ENCODE results near the gene GOLGA6A. TPM values are rescaled to one million over a fixed set of nuclear protein-coding genes. Genes with fewer than 3 reads are reported as not detected.

The GOLGA6A gene
- total and polyA plus RNA-seq, 4 donors, result 0.03 to 0.14 TPM; not detected in 2

GRCh38 chr15:74043425-74044266 is 38.7 kb downstream of the GOLGA6A start:
- peaks cover 0 to 21% (median 3%) of the 10 kb centered on the region in 4 donors for H3K36me3 ChIP-seq (ENCODE audit: control insufficient read depth in 4 of 4, insufficient read depth in 4 of 4, low read length in 4 of 4)
- no peak for DNase-seq
- H3K9ac ChIP-seq (ENCODE audit: insufficient read depth in 1 of 2, low read length in 2 of 2), result no peak overlapping the region
- WGBS, 2 donors, result 69 to 98% methylated on average over 7 of the region's 7 CpGs
- H3K9me3 ChIP-seq (ENCODE audit: control insufficient read depth in 4 of 4, insufficient read depth in 3 of 4, low read length in 3 of 4), result no peaks in the 10 kb centered on the region
- no peaks in the 10 kb centered on the region for H3K27me3 ChIP-seq (ENCODE audit: control insufficient read depth in 3 of 3, insufficient read depth in 3 of 3, low read length in 2 of 3)
- no peak overlapping the region for H3K4me3 ChIP-seq
- TF ChIP-seq, protein P1, sequence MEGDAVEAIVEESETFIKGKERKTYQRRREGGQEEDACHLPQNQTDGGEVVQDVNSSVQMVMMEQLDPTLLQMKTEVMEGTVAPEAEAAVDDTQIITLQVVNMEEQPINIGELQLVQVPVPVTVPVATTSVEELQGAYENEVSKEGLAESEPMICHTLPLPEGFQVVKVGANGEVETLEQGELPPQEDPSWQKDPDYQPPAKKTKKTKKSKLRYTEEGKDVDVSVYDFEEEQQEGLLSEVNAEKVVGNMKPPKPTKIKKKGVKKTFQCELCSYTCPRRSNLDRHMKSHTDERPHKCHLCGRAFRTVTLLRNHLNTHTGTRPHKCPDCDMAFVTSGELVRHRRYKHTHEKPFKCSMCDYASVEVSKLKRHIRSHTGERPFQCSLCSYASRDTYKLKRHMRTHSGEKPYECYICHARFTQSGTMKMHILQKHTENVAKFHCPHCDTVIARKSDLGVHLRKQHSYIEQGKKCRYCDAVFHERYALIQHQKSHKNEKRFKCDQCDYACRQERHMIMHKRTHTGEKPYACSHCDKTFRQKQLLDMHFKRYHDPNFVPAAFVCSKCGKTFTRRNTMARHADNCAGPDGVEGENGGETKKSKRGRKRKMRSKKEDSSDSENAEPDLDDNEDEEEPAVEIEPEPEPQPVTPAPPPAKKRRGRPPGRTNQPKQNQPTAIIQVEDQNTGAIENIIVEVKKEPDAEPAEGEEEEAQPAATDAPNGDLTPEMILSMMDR (IDR thresholded peaks at IDR 0.05; ENCODE audit: control extremely low read depth, extremely low read depth), result no peak
- no peak for ATAC-seq (ENCODE audit: insufficient read depth, low FRiP score)
- H3K4me1 ChIP-seq (ENCODE audit: control insufficient read depth in 5 of 5, insufficient read depth in 5 of 5, low read length in 5 of 5), result peaks cover 0 to 33% (median 11%) of the 10 kb centered on the region in 5 donors
- peak overlapping the region; percentile 29 to 62 for H3K27ac ChIP-seq (ENCODE audit: low read depth in 1 of 2, low read length in 1 of 2)

DNA sequence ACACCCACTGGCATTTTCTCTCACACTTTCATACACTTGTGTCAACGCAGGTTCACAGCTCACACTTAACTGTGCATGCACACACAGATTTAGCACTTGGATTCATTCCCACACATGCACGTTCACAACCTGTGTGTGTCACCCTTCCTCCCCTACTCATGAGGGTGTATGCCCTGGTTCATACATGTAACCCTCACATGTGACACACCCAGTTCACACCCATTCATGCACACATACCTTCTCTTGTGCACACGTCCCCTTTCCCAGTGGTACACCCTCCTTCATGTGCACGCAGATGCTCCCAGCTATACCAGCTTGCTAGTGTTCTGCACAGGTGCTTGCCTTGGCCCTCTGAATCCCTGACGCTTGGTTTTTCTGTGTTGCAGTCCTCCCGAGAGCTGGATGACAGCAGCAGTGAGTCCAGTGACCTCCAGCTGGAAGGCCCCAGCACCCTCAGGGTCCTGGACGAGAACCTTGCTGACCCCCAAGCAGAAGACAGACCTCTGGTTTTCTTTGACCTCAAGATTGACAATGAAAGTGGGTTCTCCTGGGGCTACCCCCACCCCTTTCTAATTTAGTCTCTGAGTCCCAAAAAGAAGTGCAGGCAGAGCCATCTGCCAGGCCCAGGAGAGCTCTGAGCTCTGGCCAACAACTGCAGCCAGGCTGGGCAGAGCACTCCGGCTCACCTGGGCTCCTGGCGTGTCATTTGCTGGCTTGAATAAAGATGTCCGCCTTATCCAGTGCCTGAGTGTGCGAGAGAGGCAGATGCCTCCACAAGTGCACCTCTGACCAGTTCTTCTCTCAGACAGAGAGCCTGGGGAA is 39.5 kb downstream of the GOLGA6A start:
- 93 to 96% methylated on average over 11 of the region's 11 CpGs for WGBS, 2 donors
- ATAC-seq (ENCODE audit: insufficient read depth, low FRiP score), result no peak
- no peaks in the 10 kb centered on the region for H3K27me3 ChIP-seq (ENCODE audit: control insufficient read depth in 3 of 3, insufficient read depth in 3 of 3, low read length in 2 of 3)
- no peaks in the 10 kb centered on the region for H3K9me3 ChIP-seq (ENCODE audit: control insufficient read depth in 4 of 4, insufficient read depth in 3 of 4, low read length in 3 of 4)
- no peak overlapping the region for H3K4me3 ChIP-seq
- H3K9ac ChIP-seq (ENCODE audit: insufficient read depth in 1 of 2, low read length in 2 of 2), result no peak overlapping the region
- TF ChIP-seq, protein P1 (IDR thresholded peaks at IDR 0.05; ENCODE audit: control extremely low read depth, extremely low read depth), result no peak
- peak overlapping the region in 1 of 2 donors; percentile 62 for H3K27ac ChIP-seq (ENCODE audit: low read depth in 1 of 2, low read length in 1 of 2)
- H3K36me3 ChIP-seq (ENCODE audit: control insufficient read depth in 4 of 4, insufficient read depth in 4 of 4, low read length in 4 of 4), result peaks cover 0 to 24% (median 3%) of the 10 kb centered on the region in 4 donors
- no peak for DNase-seq
- H3K4me1 ChIP-seq (ENCODE audit: control insufficient read depth in 5 of 5, insufficient read depth in 5 of 5, low read length in 5 of 5), result peaks cover 0 to 30% (median 7%) of the 10 kb centered on the region in 5 donors

DNA sequence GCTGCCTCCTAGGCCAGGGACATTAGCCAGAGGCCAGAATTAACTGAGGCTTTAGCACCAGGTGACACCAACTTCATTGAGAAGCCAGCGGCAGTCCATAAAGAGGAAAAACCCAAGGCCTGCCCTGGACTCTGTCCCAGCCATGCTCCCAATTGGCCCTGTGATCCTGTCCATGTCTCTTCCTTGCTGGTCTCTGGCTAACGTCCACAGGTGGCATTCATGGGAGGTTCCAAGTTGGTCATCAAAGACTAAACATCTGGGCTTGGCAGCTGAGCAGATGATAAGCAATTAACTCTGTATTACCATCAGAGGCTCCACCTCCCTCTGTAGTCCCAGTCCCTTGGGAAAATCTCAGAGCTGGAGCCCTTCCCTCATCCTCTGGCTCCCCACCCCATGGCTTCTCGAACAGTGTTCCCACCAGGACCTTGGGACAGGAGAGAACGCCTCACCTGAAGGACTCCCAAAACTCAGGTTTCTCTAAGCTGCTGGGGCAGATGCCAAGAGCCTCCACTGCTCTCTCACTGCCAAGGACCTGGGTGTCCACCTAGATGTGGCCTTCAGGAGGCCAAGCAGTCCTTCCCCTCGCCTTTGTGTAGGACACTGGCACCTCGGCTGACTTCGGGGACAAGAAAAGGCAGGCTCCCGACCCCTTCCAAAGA is 40.4 kb downstream of the GOLGA6A start:
- DNase-seq (no peak), ATAC-seq (ENCODE audit: insufficient read depth, low FRiP score) (no peak)
- no peaks in the 10 kb centered on the region for H3K27me3 ChIP-seq (ENCODE audit: control insufficient read depth in 3 of 3, insufficient read depth in 3 of 3, low read length in 2 of 3)
- H3K4me1 ChIP-seq (ENCODE audit: control insufficient read depth in 5 of 5, insufficient read depth in 5 of 5, low read length in 5 of 5), result peaks cover 0 to 28% (median 7%) of the 10 kb centered on the region in 5 donors
- H3K9ac ChIP-seq (ENCODE audit: insufficient read depth in 1 of 2, low read length in 2 of 2), result no peak overlapping the region
- WGBS, 2 donors, result 88 to 97% methylated on average over 8 of the region's 8 CpGs
- H3K4me3 ChIP-seq, result no peak overlapping the region
- H3K36me3 ChIP-seq (ENCODE audit: control insufficient read depth in 4 of 4, insufficient read depth in 4 of 4, low read length in 4 of 4), result peaks cover 0 to 32% (median 3%) of the 10 kb centered on the region in 4 donors
- no peaks in the 10 kb centered on the region for H3K9me3 ChIP-seq (ENCODE audit: control insufficient read depth in 4 of 4, insufficient read depth in 3 of 4, low read length in 3 of 4)
- TF ChIP-seq, protein P1 (IDR thresholded peaks at IDR 0.05; ENCODE audit: control extremely low read depth, extremely low read depth), result no peak
- H3K27ac ChIP-seq (ENCODE audit: low read depth in 1 of 2, low read length in 1 of 2), result no peak overlapping the region

Data from lung (tissue), 12 donors.